ENCODE measurements around the gene TMUB1.
A peak's percentile ranks its signal among the peaks of the same experiment; 100 is the strongest.

The TMUB1 gene

DNA sequence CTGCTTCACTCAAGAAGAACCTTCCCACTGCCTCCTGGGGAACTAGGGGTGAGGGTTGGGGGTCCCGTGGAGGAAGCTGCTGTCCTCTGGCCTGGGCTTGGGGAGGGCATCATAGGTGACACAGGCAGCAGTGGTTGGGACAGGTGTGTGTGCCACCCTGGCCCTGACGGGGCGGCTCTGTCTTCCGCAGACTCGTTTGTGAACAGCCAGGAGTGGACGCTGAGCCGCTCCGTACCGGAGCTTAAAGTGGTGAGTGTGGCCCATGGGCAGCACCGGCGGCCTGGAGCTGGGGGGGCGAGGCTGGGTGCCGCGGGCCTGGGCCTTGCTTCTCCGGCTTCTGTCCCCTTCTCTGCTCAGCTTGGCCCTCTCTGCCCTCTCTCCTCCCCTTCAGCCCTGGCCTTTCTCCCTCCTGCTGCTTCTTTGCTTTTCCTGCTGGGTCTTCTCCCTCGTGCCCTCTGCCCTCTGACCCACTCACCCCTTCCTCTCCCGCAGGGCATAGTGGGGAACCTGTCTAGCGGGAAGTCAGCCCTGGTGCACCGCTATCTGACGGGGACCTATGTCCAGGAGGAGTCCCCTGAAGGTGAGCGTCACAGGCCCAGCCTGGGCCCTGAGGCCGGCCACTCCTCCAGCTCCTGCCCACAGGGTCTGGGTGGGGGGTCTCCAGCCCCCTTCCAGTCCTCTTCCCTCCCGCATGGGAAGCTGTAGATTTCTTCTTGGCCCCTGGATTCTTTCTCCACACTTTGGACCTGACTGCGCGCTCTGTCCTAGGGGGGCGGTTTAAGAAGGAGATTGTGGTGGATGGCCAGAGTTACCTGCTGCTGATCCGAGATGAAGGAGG is 33.5 kb upstream of the TMUB1 start:
- no peak overlapping the region for H4K8ac ChIP-seq (ENCODE audit: low read depth, low read length)
- H3K4ac ChIP-seq (ENCODE audit: low read depth, low read length), result peak overlapping the region; percentile 17
- no peak overlapping the region for H2AK5ac ChIP-seq (ENCODE audit: low read length)
- no peaks in the 10 kb centered on the region for H3K9me3 ChIP-seq (ENCODE audit: insufficient read depth, low read depth, low read length)
- H3K27me3 ChIP-seq (ENCODE audit: insufficient read depth, low read length), result no peaks in the 10 kb centered on the region
- no peak overlapping the region for H3K4me3 ChIP-seq (ENCODE audit: low read depth, low read length)
- peaks cover 53 to 54% of the 10 kb centered on the region in 2 experiments for H3K36me3 ChIP-seq (ENCODE audit: control insufficient read depth in 1 of 2, insufficient read depth in 2 of 2, low read length in 2 of 2)
- H4K12ac ChIP-seq (ENCODE audit: low read depth, low read length), result no peak overlapping the region
- no peak overlapping the region for H4K91ac ChIP-seq (ENCODE audit: low read depth, low read length)
- no CpG with 5 or more reads among the region's 27 CpGs for WGBS (ENCODE audit: extremely low coverage, insufficient coverage, insufficient read length)
- peak overlapping the region; percentile 84 for H3K4me2 ChIP-seq (ENCODE audit: low read length)
- DNase-seq, result no peak
- H3K27ac ChIP-seq (ENCODE audit: low read depth, low read length), result no peak overlapping the region
- H2BK120ac ChIP-seq (ENCODE audit: insufficient read depth, low read length, poor library complexity), result no peak overlapping the region
- no peak overlapping the region for H2BK12ac ChIP-seq (ENCODE audit: low read length)
- peaks cover 23 to 31% of the 10 kb centered on the region in 2 experiments for H3K4me1 ChIP-seq (ENCODE audit: control insufficient read depth in 1 of 2, insufficient read depth in 2 of 2, low read length in 2 of 2)
- H2BK5ac ChIP-seq (ENCODE audit: low read depth, low read length, poor library complexity), result no peak overlapping the region
- H3K79me2 ChIP-seq (ENCODE audit: control insufficient read depth, insufficient read depth, low read length, poor library complexity), result peaks cover 23% of the 10 kb centered on the region
- no peak overlapping the region for H3K23ac ChIP-seq (ENCODE audit: low read length)
- no peak overlapping the region for H3K9ac ChIP-seq (ENCODE audit: low read length)
- H2AFZ ChIP-seq (ENCODE audit: insufficient read depth, low read length, poor library complexity), result no peak overlapping the region
- peak overlapping the region; percentile 26 for H3K18ac ChIP-seq (ENCODE audit: low read length)
- H3K79me1 ChIP-seq (ENCODE audit: low read length), result peaks cover 23% of the 10 kb centered on the region
- H3K14ac ChIP-seq (ENCODE audit: low read length), result peak overlapping the region; percentile 0

- Histone ChIP-seq H3K4me3 (ENCODE audit: low read depth, low read length) (peak overlapping the region; percentile 80), H2AFZ (ENCODE audit: insufficient read depth, low read length, poor library complexity) (no peak overlapping the region), H2AK5ac (ENCODE audit: low read length) (peak overlapping the region; percentile 3), H3K27ac (ENCODE audit: low read depth, low read length) (peak overlapping the region; percentile 100), H3K79me1 (ENCODE audit: low read length) (peaks cover 24% of the 10 kb centered on the region), H2BK120ac (ENCODE audit: insufficient read depth, low read length, poor library complexity) (peak overlapping the region; percentile 9), H3K14ac (ENCODE audit: low read length) (peak overlapping the region; percentile 36), H3K23ac (ENCODE audit: low read length) (no peak overlapping the region), H3K36me3 (ENCODE audit: control insufficient read depth in 1 of 2, insufficient read depth in 2 of 2, low read length in 2 of 2) (peaks cover 45% of the 10 kb centered on the region in 2 experiments), H3K4me1 (ENCODE audit: control insufficient read depth in 1 of 2, insufficient read depth in 2 of 2, low read length in 2 of 2) (peaks cover 26 to 33% of the 10 kb centered on the region in 2 experiments), H4K8ac (ENCODE audit: low read depth, low read length) (peak overlapping the region; percentile 7), H3K4me2 (ENCODE audit: low read length) (peak overlapping the region; percentile 84), H3K27me3 (ENCODE audit: insufficient read depth, low read length) (no peaks in the 10 kb centered on the region), H3K9me3 (ENCODE audit: insufficient read depth, low read depth, low read length) (no peaks in the 10 kb centered on the region), H3K4ac (ENCODE audit: low read depth, low read length) (peak overlapping the region; percentile 17), H4K91ac (ENCODE audit: low read depth, low read length) (peak overlapping the region; percentile 97), H2BK5ac (ENCODE audit: low read depth, low read length, poor library complexity) (peak overlapping the region; percentile 37), H2BK12ac (ENCODE audit: low read length) (no peak overlapping the region), H3K9ac (ENCODE audit: low read length) (peak overlapping the region; percentile 87), H3K18ac (ENCODE audit: low read length) (peak overlapping the region; percentile 62), H4K12ac (ENCODE audit: low read depth, low read length) (no peak overlapping the region), H3K79me2 (ENCODE audit: control insufficient read depth, insufficient read depth, low read length, poor library complexity) (peaks cover 25% of the 10 kb centered on the region)
- no CpG with 5 or more reads among the region's 14 CpGs for WGBS (ENCODE audit: extremely low coverage, insufficient coverage, insufficient read length)
- peak in 1 of 2 donors; percentile 6 for DNase-seq
These were observed 32.6 kb upstream of the TMUB1 start for GRCh38 chr7:151115836-151116418.

DNA sequence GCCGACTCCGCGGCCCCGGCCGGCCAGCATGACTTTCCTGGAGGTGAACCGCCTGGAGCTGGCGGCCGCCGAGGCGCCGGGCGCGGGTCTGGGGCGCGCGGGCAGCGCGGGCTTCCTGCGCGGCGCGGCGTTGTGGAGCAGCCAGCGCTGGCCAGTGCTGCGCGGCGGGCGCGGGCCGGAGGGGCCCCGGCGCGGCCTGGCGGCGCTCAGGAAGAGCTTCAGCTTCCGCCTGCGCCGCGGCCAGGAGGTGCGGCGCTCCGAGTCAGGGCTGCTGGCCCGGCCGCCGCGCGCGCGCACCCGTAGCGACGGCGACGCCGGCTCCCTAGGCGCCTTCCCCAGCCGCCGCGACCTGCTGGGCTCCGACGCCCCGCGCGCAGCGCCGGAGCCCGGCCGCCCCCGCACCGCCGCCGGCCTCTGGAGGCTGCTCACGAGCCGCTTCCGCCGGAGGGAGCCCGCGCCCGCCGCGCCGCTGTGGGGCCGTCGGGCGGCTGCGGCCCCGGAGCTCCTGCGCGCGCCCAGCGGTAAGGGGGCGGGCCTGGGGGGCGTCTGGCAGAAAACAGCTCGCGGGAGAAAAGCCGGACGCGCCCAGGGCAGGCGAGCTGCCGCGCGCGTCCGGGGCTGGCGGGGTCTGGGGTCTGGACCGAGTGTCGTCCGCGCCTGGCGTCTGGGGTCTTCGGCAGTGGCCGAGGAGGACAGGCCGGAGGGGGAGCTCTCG is 32.0 kb upstream of the TMUB1 start:
- peaks cover 25% of the 10 kb centered on the region for H3K79me2 ChIP-seq (ENCODE audit: control insufficient read depth, insufficient read depth, low read length, poor library complexity)
- H3K23ac ChIP-seq (ENCODE audit: low read length), result no peak overlapping the region
- peaks cover 24% of the 10 kb centered on the region for H3K79me1 ChIP-seq (ENCODE audit: low read length)
- H4K12ac ChIP-seq (ENCODE audit: low read depth, low read length), result peak overlapping the region; percentile 19
- H3K4me3 ChIP-seq (ENCODE audit: low read depth, low read length), result peak overlapping the region; percentile 80
- H3K36me3 ChIP-seq (ENCODE audit: control insufficient read depth in 1 of 2, insufficient read depth in 2 of 2, low read length in 2 of 2), result peaks cover 38% of the 10 kb centered on the region in 2 experiments
- WGBS (ENCODE audit: extremely low coverage, insufficient coverage, insufficient read length), result no CpG with 5 or more reads among the region's 114 CpGs
- peak in 1 of 2 donors; percentile 43 for DNase-seq
- H3K4me1 ChIP-seq (ENCODE audit: control insufficient read depth in 1 of 2, insufficient read depth in 2 of 2, low read length in 2 of 2), result peaks cover 26 to 33% of the 10 kb centered on the region in 2 experiments
- no peak overlapping the region for H2BK12ac ChIP-seq (ENCODE audit: low read length)
- H3K27ac ChIP-seq (ENCODE audit: low read depth, low read length), result peak overlapping the region; percentile 100
- H3K14ac ChIP-seq (ENCODE audit: low read length), result peak overlapping the region; percentile 36
- peak overlapping the region; percentile 12 for H2AFZ ChIP-seq (ENCODE audit: insufficient read depth, low read length, poor library complexity)
- no peaks in the 10 kb centered on the region for H3K27me3 ChIP-seq (ENCODE audit: insufficient read depth, low read length)
- peak overlapping the region; percentile 22 for H3K4ac ChIP-seq (ENCODE audit: low read depth, low read length)
- H3K18ac ChIP-seq (ENCODE audit: low read length), result peak overlapping the region; percentile 62
- peak overlapping the region; percentile 60 for H2BK5ac ChIP-seq (ENCODE audit: low read depth, low read length, poor library complexity)
- peak overlapping the region; percentile 33 for H4K8ac ChIP-seq (ENCODE audit: low read depth, low read length)
- H3K4me2 ChIP-seq (ENCODE audit: low read length), result peak overlapping the region; percentile 84
- H2BK120ac ChIP-seq (ENCODE audit: insufficient read depth, low read length, poor library complexity), result peak overlapping the region; percentile 9
- peak overlapping the region; percentile 87 for H3K9ac ChIP-seq (ENCODE audit: low read length)
- peak overlapping the region; percentile 97 for H4K91ac ChIP-seq (ENCODE audit: low read depth, low read length)
- H2AK5ac ChIP-seq (ENCODE audit: low read length), result peak overlapping the region; percentile 3
- no peaks in the 10 kb centered on the region for H3K9me3 ChIP-seq (ENCODE audit: insufficient read depth, low read depth, low read length)
